GM19023 (cell line): ENCODE results near the gene SPOCD1.

Experiments used
- ATAC-seq: cut with Tn5 transposase; IDR thresholded peaks from one replicate; pipeline ENCODE4 v1.9.1; 2021; ENCODE audit warnings: mild to moderate bottlenecking, moderate library complexity; ENCODE audit not compliant: unreplicated experiment

SPOCD1 gene

GRCh38 chr1:31801458-31801857, 14.4 kb downstream of the SPOCD1 start:
- no peak for ATAC-seq

GRCh38 chr1:31800674-31800967, 15.2 kb downstream of the SPOCD1 start:
- no peak for ATAC-seq

- ATAC-seq, result no peak
Measured at GRCh38 chr1:31799895-31800673, 15.7 kb downstream of the SPOCD1 start.

GRCh38 chr1:31799196-31799894, 16.5 kb downstream of the SPOCD1 start:
- ATAC-seq, result no peak

GRCh38 chr1:31798433-31799195, 17.2 kb downstream of the SPOCD1 start:
- no peak for ATAC-seq

GRCh38 chr1:31798086-31798432, 17.8 kb downstream of the SPOCD1 start:
- no peak for ATAC-seq

GRCh38 chr1:31797216-31797615, 18.6 kb downstream of the SPOCD1 start:
- ATAC-seq, result no peak

- no peak for ATAC-seq
Measured at GRCh38 chr1:31796707-31797106, 19.1 kb downstream of the SPOCD1 start.

GRCh38 chr1:31795801-31796621, 19.8 kb downstream of the SPOCD1 start:
- ATAC-seq, result no peak

- ATAC-seq, result no peak
Measured at GRCh38 chr1:31795096-31795675, 20.6 kb downstream of the SPOCD1 start.

- ATAC-seq, result no peak
Measured at GRCh38 chr1:31793586-31794285, 22.1 kb downstream of the SPOCD1 start.

- ATAC-seq, result no peak
Measured at GRCh38 chr1:31793086-31793485, 22.7 kb downstream of the SPOCD1 start.

- no peak for ATAC-seq
Measured at GRCh38 chr1:31792541-31792940, 23.3 kb downstream of the SPOCD1 start.

GRCh38 chr1:31792116-31792515, 23.7 kb downstream of the SPOCD1 start:
- no peak for ATAC-seq

- ATAC-seq, result no peak
Measured at GRCh38 chr1:31791131-31791858, 24.5 kb downstream of the SPOCD1 start.

GRCh38 chr1:31790641-31791091, 25.2 kb downstream of the SPOCD1 start:
- no peak for ATAC-seq

GRCh38 chr1:31790140-31790539, 25.7 kb downstream of the SPOCD1 start:
- no peak for ATAC-seq

- peak; percentile 51 for ATAC-seq
Measured at GRCh38 chr1:31789259-31790065, 26.4 kb downstream of the SPOCD1 start.
